ENCODE measurements around the gene C4orf33. TPM values are rescaled to one million over a fixed set of nuclear protein-coding genes. Genes with fewer than 3 reads are reported as not detected.
A peak's percentile ranks its signal among the peaks of the same experiment; 100 is the strongest.

The C4orf33 gene
- total and polyA plus RNA-seq, 9 of the 15 experiments (the other 6 are each of a cell fraction or from before 2014, with no cell fraction given), result 16.7 to 42.0 (median 27.5) TPM

DNA sequence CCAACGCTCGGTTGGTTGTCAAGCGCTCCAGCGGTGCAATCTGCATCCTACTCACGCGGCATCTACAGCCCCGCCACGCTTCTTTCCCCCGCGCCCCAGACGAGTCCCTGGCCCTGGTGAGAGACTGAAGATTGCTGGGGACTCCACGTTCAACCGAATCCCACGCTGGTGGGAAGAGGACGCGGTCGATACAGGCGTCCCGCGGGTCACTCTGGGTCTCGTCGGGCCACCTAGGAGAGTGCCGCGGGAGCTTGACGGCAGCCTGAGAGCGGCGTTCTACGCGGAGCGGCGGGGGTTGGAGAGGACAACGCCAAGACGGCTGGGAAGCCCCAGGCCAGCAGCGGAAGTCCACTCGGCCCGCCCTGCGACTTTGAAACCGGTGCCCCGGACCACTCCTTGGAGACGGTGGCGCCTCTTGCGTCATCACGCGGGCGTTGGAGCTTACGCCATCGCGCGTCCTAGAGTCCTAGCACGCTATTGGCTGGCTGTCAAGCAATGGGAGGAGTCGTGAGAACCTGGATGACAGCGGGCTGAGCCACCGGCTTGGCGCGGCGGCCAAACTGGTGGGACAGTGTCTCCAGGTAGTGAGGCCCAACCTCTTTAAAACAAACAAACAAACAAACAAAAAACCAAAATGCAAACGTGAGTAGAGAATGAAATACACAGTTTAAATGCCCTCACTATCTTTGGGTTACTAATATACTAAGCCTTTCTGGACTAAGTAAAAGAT lies 2.6 kb upstream of the C4orf33 start, which contains the start of gene SCLT1 (continued):
- no peak for TF ChIP-seq KAT8 (IDR thresholded peaks at IDR 0.05; ENCODE audit: low read depth)
- no peak for TF ChIP-seq POLR3G (IDR thresholded peaks at IDR 0.05; ENCODE audit: extremely low read depth, insufficient read length, insufficient replicate concordance)
- TF ChIP-seq CBFA2T2 (conservative IDR thresholded peaks at IDR 0.05), result no peak
- no peak for TF ChIP-seq SNAPC5 (CRISPR knock-in tag; IDR thresholded peaks at IDR 0.05)
- TF ChIP-seq RCOR1 (IDR thresholded peaks at IDR 0.05; ENCODE audit: borderline replicate concordance in 1 of 2, low read depth in 2 of 2, low read length in 2 of 2), result no peak
- TF ChIP-seq NCOA4 (IDR thresholded peaks at IDR 0.05; ENCODE audit: partially characterized antibody), result no peak
- TF ChIP-seq CHD2 (IDR thresholded peaks at IDR 0.05; ENCODE audit: low read depth, low read length), result no peak
- TF ChIP-seq MAFK (IDR thresholded peaks at IDR 0.05; ENCODE audit: low read length), result no peak
- TF ChIP-seq KLF1 (tag; IDR thresholded peaks at IDR 0.05), result peak; percentile 10; the same call in 1 of the 2 replicates
- TF ChIP-seq ZKSCAN1 (IDR thresholded peaks at IDR 0.05; ENCODE audit: low read depth, low read length), result no peak
- TF ChIP-seq MTF1 (CRISPR knock-in tag; IDR thresholded peaks at IDR 0.05; ENCODE audit: borderline replicate concordance), result no peak
- no peak for TF ChIP-seq CBX8 (IDR thresholded peaks at IDR 0.05; ENCODE audit: borderline replicate concordance, extremely low read depth, low read depth, low read length, poor library complexity, severe bottlenecking)
- TF ChIP-seq ETV1 (tag; conservative IDR thresholded peaks at IDR 0.05; ENCODE audit: low read depth), result peak; percentile 87
- TF ChIP-seq PCBP2 (IDR thresholded peaks at IDR 0.05; ENCODE audit: low read depth, low read length, poor library complexity, severe bottlenecking), result no peak
- TF ChIP-seq OTX1 (CRISPR knock-in tag; IDR thresholded peaks at IDR 0.05), result no peak
- TF ChIP-seq LARP7 (IDR thresholded peaks at IDR 0.05), result no peak
- peak; percentile 38; the same call in 1 of the 2 replicates for TF ChIP-seq EP300 (IDR thresholded peaks at IDR 0.05; ENCODE audit: low read length)
- no peak for TF ChIP-seq SMAD3 (CRISPR knock-in tag; conservative IDR thresholded peaks at IDR 0.05)
- no peak for TF ChIP-seq TCF7L2 (IDR thresholded peaks at IDR 0.05; ENCODE audit: low read depth, low read length)
- no peak for TF ChIP-seq ZNF655 (CRISPR knock-in tag; IDR thresholded peaks at IDR 0.05)
- TF ChIP-seq POLR3A (IDR thresholded peaks at IDR 0.05; ENCODE audit: borderline replicate concordance, extremely low read depth, insufficient read depth, insufficient read length), result no peak
- 0 out of 2 replicates have a peak, but pooled peaks have one; percentile 32 for TF ChIP-seq FOSL1 (tag; conservative IDR thresholded peaks at IDR 0.05)
- no peak for TF ChIP-seq CHCHD3 (CRISPR knock-in tag; IDR thresholded peaks at IDR 0.05)
- no peak for TF ChIP-seq ZFP1 (CRISPR knock-in tag; IDR thresholded peaks at IDR 0.05)
- TF ChIP-seq ZNF583 (CRISPR knock-in tag; IDR thresholded peaks at IDR 0.05), result no peak
- no peak for TF ChIP-seq BACH1 (tag; IDR thresholded peaks at IDR 0.05)
- TF ChIP-seq TCF3 (CRISPR knock-in tag; IDR thresholded peaks at IDR 0.05), result no peak; the same call in 1 of the 2 replicates
- TF ChIP-seq CEBPG (CRISPR knock-in tag; IDR thresholded peaks at IDR 0.05), result peak; percentile 99
- TF ChIP-seq CEBPG (tag; conservative IDR thresholded peaks at IDR 0.05 in 1 of 2, IDR thresholded peaks at IDR 0.05 in 1 of 2), result peak; percentile 99

Measured in K562 (cell line).